NCI-H1105 treated with DMSO at 0.1 percent for 48 hours (cell line): Measurements from ENCODE around the gene SKP2.
A peak's percentile ranks its signal among the peaks of the same experiment; 100 is the strongest.
"Not testable (repeated sequence)": the region's sequence is repeated elsewhere in the genome, so short reads cannot be mapped to it uniquely, and the experiment has no call there.

Experiments used
- DNase-seq: peaks from one replicate; lab custom pipeline; 2025; lab: John Stamatoyannopoulos, UW

Gene SKP2

DNA sequence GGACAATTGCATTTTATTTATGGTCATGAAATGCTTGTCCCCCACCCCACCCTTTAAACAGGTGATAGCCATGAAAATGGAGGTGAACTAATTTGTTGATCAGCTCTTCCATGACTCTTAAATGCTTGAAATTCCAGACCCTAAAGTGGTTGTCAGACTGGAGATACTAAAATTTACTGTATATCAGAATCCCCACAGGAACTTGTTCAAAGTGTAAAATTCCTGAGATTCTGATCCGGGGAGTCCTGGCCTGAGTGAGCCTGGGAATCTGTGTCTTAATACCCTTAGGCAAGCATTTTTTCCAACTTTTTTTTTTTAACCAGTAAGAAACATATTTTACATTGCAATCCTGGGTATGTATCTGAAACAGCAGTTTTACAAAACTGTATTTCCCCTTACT, 4.7 kb downstream of the SKP2 start:
- no peak for DNase-seq

DNA sequence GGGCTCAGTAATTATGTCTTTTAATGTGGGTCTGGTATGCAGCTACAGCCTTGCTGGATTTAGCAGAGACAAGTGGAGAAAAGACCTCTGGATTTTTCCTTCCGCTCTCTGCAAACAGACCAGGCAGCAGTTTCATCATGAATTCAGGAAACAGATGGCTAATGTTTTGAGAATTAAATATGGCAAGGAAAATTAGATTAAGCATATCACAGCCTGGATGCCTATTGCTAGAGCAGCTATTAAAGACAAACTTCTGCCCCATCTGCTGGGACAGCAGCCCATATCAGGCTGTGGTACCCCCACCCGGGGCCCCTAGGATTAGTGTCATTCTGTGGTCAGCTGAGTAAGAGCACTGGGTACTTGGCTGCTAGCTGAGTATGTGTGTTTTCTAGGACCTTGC, 6.2 kb downstream of the SKP2 start:
- no peak for DNase-seq

DNA sequence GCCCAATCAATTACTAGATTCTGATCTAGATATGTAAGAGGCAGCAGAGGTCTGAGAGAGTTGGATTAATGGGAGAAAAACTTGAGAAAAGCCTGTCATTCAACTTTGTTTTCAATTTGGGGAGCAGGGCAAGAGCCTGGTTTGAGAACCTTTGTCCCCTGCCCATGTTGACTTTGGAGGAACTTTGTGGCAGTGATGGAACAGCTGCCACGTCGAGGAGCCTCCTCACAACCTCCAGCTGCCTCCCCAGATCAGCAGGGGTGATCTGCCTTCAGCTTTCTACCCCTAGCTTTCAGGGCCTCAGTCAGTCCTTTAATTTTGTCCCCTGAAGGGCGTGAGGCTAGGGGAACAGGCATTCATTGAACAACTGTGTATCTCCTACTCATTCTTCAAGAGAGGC, 8.7 kb downstream of the SKP2 start:
- no peak for DNase-seq

DNA sequence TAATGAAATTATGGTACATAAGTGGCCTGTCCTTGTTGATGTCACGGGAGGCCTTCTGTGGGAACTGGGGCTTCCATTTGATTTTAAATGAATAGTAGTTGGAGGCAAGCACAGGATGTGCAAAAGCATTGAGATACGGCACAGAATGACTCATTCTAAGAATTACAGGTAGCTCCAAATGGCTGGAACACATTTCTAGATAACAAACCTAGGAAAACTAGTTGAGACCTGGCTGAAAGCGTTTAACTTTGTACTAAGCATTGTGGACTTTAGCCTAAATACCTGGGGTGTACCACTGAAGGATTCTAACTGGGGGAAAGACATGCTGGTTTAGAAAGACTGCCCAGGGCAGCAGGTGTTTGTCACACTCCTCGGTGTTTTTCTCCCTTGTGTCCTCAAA, 9.4 kb downstream of the SKP2 start:
- no peak for DNase-seq

DNA sequence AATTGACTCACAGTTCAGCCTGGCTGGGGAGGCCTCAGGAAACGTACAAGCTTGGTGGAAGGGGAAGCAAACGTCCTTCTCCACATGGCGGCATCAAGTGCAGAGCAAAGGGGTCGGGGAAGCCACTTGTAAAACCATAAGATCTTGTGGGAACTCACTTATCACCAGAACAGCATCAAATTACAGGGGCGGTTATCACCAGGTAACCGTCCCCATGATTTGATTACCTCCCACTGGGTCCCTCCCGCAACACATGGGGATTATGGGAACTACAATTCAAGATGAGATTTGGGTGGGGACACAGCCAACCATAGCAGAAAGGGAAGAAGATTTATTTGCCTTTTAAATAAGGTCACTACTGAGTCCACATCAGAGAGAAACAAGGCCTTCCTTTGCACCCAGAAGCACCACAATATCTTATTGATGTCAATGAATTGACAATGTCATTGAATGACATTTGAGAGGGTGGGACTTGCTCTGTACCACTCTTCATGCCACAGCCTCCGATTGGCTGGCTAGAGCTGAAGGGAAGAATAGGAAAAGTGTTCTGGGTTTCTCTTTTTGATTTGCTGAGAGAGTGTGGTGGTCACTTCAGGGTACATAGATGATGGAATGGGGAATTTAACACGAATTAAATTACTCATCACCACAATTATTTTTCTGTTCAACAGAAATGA, 11.0 kb downstream of the SKP2 start:
- no peak for DNase-seq

DNA sequence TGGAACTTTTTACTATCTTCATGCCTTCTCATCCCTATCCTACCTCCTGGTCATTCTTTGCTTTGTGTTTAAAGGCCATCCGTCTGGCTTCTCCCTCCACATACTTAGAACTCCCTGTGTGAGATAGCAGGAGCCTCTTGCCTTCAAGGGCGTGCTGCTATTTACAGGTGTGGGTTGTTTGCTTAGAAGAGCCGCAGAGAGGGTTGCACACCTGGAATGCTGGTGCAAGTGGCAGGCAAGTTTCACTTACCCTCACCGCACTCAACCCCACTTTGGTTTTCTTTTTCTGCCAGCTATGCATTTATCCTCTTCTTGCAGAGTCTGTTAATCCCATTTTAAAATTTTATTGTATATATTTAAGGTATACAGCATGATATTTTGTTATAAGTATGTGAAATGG, 12.6 kb downstream of the SKP2 start:
- no peak for DNase-seq

DNA sequence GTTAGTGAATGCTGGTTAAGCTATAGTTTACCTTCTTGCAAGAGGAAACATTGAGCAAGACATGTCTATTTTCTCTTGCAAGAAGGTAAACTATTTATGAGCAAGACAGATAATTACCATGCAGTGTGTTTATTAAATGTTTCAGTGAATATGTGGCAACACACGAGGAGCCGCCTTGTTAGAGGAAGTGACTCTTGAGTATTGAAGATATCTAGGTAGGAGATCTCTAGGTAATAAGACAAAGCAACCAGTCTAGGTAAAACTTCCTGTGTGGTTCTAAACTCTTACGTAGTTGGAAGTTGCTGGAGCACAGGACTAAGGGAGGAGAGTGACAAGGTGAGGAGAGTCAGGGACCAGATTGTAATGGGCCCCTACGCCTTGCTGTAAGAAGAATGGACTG, 16.8 kb downstream of the SKP2 start:
- no peak for DNase-seq

DNA sequence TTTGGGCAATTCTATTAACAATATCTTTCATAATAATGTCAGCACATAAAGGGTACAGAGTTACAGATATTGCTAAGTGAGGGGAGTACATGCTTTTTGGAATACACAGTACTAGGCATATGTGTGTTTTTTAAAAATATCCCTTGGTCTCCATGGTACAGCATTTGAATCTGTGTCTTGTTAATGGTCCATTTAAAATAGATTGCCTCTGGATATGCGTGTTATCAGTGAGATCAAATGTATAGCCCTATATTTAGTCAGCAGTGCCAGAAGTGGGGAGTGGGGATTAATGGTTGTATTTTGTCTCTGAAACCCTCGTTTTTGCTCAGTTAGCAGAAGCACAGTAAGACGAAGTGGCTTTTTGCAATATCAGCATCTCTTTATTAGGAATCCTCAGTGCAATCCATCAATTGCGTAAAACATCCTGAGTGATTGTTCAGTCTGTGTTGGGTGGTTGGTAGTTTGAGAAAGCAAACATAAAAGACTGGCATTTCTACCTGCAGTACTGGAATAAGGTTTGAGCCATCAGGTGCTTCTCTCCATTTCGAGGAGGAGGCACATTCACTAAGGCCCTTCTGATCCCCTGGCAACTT, 19.0 kb downstream of the SKP2 start:
- DNase-seq: no peak

DNA sequence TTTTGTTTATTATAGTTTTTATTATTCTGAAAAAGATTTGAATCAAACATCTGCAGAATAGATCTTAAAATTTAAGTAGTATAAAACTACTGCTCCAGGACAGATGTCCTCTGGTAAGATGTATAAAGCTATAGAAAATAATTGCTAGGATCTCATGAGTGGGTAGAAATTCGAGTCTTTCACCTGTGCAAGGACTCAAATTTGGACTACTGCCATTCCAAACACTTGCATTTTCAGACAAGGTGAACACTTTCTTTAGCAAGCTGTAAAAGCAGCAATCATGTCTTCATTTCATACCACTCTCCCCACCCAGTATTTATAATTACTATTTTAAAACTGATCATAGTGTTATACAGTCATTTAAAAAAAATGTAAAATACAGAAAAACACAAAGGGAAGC, 20.7 kb downstream of the SKP2 start:
- peak; percentile 27 for DNase-seq

DNA sequence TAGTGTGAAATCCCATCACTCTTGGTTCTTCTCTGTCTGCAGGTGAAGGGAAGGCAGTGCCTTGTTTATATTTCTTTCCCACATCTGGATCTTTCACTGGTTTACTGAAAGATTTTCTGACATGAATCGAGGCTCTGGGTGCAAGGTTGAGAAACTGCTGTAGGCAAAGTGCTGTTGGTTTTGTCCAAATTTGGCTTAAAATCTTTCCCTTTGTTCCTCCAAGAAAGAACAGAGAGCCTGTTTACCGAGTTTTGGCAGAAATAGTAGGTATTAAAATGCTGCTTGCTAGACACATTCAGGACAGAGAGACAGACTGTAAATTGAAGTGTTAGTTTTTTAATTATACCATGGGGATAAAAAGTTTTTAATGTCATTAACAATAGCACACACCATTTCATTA, 21.5 kb downstream of the SKP2 start:
- DNase-seq: no peak

DNA sequence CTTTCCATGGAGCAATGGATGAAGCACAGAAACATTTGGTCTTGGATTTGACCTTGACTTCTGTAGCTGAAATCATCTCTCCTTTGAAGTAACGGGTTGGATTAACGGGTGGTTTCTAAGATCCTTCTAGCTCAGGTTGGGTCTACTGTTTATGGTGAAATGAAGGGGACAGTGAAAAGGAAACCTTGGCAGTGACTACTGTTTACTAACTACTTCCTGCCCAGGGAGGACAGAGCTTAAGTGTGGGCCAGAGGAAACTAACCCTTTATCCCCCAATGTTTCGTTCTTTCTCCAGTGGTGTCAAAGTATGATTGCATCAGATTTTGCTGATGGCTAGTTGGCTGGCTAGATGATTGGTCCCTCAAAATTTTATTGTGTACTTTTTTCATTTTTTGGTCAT, 22.2 kb downstream of the SKP2 start:
- no peak for DNase-seq

DNA sequence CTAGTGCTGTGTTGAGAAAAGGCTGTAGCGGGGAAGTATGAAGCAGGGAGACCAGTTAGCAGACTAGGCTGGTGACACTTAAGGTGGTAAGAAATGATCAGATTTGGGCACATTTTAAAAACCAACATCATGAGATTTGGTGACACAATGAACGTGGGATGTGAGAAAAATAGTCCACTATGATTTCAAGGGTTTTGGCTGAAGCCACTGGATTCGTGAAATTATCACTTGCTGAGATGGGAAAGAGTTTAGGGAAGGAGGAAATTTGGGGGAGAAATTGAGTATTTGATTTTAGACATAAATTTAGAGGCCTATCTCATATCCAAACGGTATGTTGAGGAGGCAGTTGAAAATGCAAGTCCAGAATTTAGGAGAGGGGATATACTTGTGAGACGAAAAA, 23.1 kb downstream of the SKP2 start:
- no peak for DNase-seq

DNA sequence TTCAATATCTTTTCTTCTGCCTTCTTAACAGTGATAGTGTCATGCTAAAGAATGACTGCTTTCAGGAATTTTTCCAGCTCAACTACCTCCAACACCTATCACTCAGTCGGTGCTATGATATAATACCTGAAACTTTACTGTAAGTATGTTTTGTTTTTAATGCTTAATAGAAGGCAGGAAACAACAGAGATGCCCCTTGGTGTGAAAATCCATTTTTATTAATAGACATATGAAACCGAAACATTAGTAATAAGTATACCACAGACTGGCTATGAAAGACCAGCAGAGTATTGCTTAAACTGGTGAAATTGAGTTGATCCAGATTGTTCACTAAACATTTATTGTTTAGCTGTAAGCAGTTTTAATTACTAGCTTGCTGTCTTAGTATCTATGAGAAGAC, 25.2 kb downstream of the SKP2 start:
- no peak for DNase-seq

DNA sequence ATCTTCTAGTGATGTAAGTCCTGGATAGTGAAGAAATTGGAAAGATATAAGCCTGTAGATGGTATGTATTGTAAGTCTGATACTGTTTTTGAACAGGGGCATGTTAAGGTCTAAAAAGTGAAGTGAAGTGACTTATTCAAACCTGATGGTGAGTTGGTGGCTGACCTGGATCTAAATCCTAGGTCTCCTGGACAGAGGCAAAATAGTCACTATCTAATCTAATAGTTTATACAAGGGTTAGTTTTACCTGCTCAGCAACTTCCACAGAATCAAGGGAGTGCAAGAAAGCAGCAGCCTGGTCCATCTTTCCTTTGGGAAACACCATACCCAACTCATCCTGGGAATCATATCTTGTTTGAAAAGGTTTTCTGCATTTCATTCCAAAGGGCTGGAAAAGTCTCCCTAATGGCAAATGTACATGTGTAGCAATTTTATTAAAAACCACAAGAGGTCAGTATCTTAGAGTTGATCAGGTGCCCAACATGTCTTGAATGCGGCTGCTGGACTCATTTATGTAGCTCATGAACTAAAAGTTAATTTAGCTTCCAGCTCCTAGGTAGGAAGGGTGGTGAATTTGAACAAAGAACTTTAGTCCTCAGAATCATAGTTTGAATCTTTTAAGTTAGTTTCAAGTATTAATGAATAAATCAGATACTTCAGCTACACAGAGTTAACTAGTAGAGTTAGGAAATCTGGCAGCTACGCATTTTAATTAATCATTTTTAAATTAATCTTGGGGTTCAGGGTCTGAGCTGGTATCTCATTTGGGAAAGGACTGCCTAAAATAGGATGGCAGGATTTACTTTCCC, 26.0 kb downstream of the SKP2 start:
- DNase-seq: peak; percentile 53

DNA sequence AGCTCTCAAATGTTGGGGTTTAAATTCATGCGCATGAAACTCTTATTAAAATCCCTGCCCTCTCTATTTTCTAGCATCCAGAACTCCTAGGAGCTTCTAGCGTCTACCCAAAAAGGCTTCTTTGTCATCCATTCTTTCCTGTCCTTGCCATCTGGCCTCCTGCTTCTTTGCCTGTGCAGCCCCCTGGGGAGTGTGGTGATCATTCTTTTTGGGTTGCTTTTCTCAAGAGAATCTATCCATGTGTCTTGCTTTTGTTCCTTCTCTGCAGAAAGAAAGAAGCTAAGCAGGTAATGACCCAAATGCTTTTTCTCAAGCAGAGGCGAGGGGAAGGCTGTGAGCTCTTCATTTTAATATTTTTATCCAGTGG, 26.6 kb downstream of the SKP2 start:
- DNase-seq: no peak

DNA sequence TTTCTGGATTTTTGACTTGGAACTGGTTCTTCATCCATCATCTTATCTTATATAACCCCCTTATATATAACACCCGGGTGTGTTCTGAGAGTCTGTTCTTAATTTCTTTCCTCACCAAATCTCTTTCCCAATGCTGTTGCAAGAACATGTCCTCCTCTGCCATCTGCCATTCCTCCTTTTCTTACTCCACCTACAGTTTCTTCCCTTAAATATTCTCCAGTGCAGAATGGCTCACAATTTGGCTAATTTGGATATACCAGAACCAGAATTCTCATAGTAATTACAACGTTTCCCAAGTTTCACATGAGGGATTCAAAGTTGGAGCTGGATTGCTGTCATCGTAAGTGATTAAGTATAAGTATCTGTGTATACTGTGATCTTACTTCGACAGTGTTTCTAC, 28.0 kb downstream of the SKP2 start:
- DNase-seq: no peak

DNA sequence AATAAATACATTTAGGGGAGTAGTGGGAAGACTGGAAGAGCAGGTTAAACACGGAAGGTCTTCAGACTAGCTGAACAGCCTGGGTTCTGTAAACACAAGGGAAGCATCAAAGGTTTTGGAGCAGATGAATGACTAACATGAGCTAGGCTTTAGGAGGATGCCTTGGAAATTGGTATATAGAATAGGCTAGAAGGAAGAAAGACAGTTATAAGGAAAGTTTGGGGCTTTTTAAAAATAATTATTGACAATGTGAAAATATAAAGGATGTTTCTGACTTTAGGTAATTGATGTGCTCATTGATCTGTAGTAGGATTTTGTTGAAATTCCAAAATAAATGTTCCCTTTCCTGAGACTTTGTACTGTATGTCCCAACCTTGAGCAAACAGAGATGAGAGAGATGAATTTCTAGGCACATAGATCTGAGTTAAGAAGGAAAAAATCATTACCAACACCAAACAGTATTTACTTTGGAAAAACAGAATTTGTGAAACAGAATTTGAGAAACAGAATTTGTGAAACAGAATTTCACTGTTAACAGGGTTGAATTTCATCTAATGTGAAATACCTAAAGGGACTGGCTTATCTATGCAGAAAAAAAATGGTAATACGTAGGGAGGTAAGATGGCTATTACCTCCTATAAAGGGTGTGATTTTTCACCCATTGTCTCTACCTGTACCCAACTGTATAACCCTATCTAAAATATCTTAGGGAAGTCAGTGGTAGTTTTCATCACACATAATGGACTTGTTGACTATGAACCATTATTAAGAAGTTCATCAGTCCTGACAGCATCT, 28.8 kb downstream of the SKP2 start:
- DNase-seq: no peak

DNA sequence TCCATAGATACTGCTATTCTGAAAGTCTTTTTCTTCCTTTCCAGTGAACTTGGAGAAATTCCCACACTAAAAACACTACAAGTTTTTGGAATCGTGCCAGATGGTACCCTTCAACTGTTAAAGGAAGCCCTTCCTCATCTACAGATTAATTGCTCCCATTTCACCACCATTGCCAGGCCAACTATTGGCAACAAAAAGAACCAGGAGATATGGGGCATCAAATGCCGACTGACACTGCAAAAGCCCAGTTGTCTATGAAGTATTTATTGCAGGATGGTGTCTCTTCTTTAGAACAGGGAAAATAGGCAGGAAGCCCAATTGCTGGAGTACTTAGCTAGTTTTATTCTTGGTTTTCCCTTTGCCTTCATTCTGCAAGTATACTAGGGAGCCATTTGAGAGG, 29.9 kb downstream of the SKP2 start:
- no peak for DNase-seq

DNA sequence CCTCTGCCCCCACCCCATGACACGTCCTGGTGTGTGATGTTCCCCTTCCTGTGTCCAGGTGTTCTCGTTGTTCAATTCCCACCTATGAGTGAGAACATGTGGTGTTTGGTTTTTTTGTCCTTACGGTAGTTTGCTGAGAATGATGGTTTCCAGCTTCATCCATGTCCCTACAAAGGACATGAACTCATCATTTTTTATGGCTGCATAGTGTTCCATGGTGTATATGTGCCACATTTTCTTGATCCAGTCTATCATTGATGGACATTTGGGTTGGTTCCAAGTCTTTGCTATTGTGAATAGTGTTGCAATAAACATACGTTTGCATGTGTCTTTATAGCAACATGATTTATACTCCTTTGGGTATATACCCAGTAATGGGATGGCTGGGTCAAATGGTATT, 32.5 kb downstream of the SKP2 start:
- DNase-seq: not testable (repeated sequence)

DNA sequence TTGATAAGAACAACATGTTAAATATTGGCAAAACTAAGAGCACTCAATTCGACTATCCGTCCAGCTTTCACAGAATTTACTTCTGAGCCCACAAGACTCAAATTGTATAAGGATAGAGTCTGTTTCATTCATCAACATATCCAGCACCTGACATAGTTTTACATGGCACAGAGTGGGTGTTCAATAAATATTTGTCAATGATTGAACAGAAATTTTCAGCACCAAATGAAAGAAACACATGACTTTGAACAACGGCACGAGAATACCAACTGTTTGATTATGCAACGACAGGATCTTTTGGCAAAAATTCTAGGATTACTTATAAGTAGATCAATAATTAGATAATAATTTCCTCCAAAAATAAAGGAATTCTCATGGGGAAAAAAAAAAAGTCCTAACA, 41.8 kb downstream of the SKP2 start:
- DNase-seq: no peak

DNA sequence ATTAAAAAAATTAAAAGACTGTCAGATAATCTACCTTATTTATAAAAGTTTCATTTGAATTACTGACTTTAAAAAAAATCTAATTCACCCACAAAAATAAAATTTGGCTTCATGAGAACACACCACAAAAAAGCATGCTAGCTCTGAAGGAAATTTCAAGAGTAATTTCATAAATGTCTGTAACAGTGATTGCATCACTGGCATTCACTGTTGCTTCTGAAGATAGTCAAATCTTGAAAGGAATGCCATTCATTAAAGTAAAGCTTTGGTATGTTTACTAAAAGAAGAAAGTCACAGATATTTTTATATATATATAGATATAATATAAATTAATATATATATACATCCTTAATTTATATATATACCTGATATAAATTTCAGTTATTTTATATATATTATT, 46.4 kb downstream of the SKP2 start:
- DNase-seq: no peak

DNA sequence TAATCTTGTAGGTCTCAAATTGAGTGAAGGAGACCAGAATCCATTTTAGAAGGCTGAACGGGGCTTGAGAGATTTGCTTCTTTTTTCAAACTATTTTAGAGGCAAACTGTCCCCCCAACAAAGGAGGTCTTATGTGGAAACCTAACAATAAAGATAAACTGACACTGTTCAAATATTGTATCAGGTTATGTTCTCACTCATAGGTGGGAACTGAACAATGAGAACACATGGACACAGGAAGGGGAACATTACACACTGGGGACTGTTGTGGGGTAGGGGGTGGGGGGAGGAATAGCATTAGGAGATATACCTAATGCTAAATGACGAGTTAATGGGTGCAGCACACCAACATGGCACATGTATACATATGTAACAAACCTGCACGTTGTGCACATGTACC, 46.9 kb downstream of the SKP2 start:
- DNase-seq: not testable (repeated sequence)

DNA sequence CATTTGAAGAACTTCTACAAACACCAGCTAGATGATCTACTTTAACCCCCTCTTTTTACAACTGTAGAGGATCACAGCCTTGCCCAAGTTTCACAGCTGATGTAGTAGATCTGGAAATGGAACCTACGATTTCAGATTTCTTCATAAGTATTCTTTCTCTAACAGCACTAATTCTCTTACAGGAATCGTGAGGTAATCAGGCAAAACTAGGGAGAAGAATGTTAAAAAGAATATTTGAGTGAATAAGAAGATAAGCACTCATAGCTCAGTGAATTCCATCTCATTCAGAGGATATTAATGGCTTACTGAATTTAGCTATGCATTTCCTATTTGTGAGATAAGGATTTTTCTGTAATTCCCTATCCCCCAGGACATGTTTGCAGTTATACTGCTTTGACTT, 47.7 kb downstream of the SKP2 start:
- no peak for DNase-seq
